Measurements from ENCODE around the gene ZNF438.

DNA sequence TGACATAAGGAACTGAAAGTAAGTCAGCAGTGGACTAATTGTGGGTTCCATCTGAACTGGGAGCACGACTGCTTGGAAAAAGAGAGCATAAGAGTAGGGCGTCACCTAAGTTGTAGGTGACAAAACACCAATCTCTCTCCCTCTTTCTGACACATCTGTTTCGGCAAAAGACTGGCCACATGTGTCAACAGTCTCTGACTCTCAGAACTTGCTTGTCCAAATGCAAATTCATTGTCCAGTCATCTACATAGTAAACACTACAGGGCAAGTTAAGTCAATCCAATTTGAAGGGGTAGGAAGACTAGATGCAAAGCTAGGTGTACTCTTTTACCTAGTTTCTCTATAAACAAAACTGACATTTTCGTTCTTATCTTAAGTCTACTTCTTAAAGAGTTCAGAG lies 87.7 kb downstream of the ZNF438 start:
- TF ChIP-seq, protein P1, sequence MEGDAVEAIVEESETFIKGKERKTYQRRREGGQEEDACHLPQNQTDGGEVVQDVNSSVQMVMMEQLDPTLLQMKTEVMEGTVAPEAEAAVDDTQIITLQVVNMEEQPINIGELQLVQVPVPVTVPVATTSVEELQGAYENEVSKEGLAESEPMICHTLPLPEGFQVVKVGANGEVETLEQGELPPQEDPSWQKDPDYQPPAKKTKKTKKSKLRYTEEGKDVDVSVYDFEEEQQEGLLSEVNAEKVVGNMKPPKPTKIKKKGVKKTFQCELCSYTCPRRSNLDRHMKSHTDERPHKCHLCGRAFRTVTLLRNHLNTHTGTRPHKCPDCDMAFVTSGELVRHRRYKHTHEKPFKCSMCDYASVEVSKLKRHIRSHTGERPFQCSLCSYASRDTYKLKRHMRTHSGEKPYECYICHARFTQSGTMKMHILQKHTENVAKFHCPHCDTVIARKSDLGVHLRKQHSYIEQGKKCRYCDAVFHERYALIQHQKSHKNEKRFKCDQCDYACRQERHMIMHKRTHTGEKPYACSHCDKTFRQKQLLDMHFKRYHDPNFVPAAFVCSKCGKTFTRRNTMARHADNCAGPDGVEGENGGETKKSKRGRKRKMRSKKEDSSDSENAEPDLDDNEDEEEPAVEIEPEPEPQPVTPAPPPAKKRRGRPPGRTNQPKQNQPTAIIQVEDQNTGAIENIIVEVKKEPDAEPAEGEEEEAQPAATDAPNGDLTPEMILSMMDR (IDR thresholded peaks at IDR 0.05; ENCODE audit: insufficient read depth, low read length): no peak
- TF ChIP-seq, protein P2, sequence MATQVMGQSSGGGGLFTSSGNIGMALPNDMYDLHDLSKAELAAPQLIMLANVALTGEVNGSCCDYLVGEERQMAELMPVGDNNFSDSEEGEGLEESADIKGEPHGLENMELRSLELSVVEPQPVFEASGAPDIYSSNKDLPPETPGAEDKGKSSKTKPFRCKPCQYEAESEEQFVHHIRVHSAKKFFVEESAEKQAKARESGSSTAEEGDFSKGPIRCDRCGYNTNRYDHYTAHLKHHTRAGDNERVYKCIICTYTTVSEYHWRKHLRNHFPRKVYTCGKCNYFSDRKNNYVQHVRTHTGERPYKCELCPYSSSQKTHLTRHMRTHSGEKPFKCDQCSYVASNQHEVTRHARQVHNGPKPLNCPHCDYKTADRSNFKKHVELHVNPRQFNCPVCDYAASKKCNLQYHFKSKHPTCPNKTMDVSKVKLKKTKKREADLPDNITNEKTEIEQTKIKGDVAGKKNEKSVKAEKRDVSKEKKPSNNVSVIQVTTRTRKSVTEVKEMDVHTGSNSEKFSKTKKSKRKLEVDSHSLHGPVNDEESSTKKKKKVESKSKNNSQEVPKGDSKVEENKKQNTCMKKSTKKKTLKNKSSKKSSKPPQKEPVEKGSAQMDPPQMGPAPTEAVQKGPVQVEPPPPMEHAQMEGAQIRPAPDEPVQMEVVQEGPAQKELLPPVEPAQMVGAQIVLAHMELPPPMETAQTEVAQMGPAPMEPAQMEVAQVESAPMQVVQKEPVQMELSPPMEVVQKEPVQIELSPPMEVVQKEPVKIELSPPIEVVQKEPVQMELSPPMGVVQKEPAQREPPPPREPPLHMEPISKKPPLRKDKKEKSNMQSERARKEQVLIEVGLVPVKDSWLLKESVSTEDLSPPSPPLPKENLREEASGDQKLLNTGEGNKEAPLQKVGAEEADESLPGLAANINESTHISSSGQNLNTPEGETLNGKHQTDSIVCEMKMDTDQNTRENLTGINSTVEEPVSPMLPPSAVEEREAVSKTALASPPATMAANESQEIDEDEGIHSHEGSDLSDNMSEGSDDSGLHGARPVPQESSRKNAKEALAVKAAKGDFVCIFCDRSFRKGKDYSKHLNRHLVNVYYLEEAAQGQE (IDR thresholded peaks at IDR 0.05; ENCODE audit: insufficient replicate concordance, low read depth): no peak
- no peak for TF ChIP-seq GABPA (IDR thresholded peaks at IDR 0.05; ENCODE audit: low read depth)
